Measurements from ENCODE around the gene MYOF.

GRCh38 chr10:93334901-93335327 lies 147.2 kb downstream of the MYOF start:
- TF ChIP-seq CTCF (IDR thresholded peaks at IDR 0.05) = no peak
- TF ChIP-seq ZFX (IDR thresholded peaks at IDR 0.05; ENCODE audit: borderline replicate concordance) = no peak
